COR-L47 (cell line): Measurements from ENCODE around the gene TMEM203.
A peak's percentile ranks its signal among the peaks of the same experiment; 100 is the strongest.

Experiments used
- DNase-seq: peaks from one replicate; lab custom pipeline; 2025; lab: John Stamatoyannopoulos, UW

Gene TMEM203

DNA sequence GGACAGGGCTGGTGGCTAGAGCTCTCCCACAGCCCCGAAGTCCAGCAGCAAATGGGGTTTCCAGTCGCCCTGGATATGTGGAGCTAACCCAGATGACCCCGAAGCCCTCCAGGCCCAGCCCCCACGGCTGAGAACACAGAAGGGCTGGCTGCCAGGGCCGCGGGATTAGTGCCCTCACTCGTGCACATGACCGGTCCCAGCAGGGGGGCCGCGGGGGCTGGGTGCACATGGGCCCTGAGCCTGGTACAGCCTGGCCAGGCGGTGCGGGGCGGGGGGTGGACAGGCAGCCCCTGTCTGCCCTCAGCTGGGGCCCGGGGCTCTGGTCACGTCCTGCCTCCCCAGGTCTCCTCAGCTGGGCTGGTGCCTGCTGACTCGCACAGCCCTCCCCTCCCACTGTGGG is 11.1 kb downstream of the TMEM203 start:
- DNase-seq: no peak

DNA sequence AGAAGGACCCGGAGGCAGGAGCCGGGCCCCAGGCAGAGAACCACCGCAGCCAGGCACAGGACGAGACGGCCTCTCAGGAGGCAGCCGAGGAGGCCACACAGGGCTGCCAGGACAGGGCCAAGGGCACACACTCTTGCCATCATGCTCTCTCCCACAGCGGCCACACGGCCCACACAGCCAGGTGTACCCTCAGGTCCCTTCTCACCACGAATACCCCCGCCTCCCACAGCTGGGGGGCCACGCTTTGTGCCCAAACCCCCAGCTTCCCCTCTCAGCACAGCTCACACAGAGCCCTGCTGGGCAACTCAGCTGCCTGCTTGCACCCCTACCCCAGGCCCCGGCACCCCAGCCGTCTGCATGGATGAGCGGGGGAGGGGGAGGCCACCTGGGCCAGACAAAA is 11.7 kb downstream of the TMEM203 start:
- no peak for DNase-seq

DNA sequence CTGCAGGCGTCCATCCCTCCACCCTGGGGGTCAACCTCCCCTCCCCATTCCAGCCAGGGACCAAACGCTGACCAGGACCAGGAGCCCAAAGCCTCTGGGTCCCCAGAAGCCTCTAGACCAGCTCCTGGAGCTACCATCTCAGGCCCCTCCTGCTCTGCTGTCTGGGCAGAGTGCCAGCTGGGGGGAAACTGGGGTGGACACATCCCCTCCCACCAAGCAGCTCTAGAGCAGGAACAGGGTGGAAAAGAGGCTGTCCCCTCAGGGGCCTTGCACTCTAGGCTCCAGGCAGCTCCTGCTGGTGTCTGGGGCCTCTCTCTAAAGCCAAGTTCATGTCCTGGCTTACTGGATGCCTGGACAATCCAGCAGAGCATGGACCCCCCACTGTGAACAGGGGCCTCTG is 12.6 kb downstream of the TMEM203 start:
- DNase-seq: no peak

GRCh38 chr9:137192448-137192780 is 13.0 kb downstream of the TMEM203 start:
- DNase-seq: no peak

- DNase-seq: no peak
Observed at GRCh38 chr9:137191691-137192447, 13.6 kb downstream of the TMEM203 start.

DNA sequence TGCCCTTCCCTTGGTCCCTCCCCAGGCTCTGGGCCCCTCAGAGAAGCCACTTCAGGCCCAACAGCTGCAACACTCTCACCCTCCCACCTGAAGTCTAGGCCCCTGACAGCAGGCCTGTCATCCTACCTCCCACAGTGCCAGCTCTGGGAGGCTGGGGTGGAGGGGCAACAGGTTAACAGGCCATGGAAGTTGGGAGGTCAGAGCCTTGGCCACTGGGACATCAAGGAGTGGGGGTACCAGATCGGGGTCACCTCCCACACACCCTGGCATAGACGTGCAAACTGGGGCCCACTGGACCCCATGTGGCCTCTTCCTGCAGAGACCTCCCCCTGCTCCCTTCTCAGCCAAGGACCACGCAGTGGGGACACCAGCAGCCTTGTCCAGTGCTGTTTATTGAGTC is 14.2 kb downstream of the TMEM203 start:
- DNase-seq: no peak

DNA sequence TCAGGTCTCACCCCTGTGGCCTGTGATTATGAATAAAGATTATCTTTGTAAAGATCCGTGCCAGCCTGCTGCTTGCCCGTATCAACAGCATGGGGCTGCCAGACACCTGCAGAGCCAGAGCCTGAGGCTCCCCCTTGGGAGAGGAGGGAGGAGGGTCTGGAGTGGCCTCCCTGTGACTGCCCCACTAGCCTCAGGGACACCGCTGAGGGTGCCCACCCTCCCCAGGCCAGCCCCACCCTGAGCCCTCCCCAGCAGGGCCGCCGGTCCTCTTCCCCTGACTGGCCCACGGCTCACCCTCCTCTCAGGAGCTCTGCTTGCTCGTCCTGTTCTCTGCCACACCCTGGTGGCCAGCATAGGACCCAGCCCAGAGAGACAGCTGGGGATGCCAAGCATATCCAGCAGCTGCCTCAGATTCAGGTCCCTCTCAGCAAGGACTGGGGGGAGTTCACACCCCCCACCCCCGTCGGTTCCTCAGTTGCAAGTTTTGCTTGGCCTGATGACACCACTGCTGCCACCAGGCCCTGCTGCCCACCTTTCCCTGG is 15.1 kb downstream of the TMEM203 start:
- DNase-seq: no peak

- DNase-seq: no peak
Observed at GRCh38 chr9:137189297-137190295, 15.9 kb downstream of the TMEM203 start.

- peak; percentile 91 for DNase-seq
Observed at GRCh38 chr9:137188490-137189296, 16.8 kb downstream of the TMEM203 start, which contains the start of the genes ANAPC2 and SSNA1. ANAPC2 (minus strand) TSS chr9:137188560; CDS start chr9:137188532, 28 bp downstream. SSNA1 (plus strand) TSS chr9:137188676; CDS start chr9:137188727, 51 bp downstream.

DNA sequence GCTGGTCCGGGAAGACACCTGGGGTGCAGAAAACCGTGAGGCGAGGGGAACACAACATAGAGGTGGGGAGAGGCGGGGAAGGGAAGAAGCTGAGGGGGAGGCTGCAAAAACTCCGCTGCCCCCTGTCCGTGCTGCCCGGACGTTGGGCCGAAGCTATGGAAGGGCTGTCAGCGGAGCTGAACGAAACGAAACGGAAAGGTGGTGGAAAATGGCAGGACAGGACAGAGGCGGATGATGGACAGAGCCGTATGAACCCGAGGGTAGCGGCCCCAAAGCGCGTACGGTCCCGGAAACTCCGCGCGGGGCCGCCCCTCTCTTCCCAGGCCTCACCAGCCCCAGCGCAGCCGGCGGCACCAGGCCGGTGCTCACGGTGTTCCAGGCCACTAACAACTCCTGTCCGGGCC is 17.4 kb downstream of the TMEM203 start:
- no peak for DNase-seq

GRCh38 chr9:137187386-137187785 is 18.1 kb downstream of the TMEM203 start:
- no peak for DNase-seq

DNA sequence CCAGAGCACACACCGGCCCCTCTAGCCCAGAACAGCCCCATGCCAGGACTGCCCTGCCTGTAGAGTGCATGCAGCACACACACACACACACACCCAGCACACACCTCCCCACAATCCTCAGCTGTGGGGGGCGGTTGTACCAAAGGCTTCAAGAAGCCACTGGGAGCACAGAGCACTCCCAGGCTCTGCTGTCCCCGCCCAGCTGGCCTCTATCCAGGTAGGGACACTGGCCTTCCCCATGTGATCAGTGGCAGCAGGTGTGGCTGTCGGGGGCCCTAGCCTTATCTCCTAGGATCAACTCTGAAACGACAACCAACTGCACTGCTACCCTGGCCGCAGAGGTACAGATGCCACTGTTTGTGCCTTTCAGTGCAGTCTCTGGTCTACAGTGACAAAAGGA is 19.1 kb downstream of the TMEM203 start:
- no peak for DNase-seq

DNA sequence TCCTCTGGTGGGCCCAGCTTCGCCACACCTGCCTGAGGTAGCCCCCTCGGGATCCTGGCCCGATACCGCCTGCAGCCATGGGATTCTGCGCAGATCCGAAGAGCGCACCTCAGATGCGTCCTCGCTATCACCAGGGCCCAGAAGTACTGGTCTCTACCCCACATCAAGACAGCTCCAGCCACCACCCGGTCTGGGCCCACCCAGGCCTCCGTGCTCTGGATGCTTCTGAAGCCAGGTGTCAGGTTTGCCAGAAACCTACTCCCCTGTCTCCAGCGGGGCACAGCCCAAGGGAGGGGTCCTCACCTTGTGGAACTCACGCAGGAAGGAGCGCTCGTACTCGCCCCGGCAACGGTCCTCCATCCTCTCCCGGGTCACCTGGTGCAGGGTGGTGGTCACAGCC is 19.5 kb downstream of the TMEM203 start:
- no peak for DNase-seq

- DNase-seq: no peak
Observed at GRCh38 chr9:137184881-137185660, 20.4 kb downstream of the TMEM203 start.

GRCh38 chr9:137183980-137184595 is 21.4 kb downstream of the TMEM203 start:
- DNase-seq: no peak

GRCh38 chr9:137182836-137183235 is 22.6 kb downstream of the TMEM203 start:
- DNase-seq: no peak

DNA sequence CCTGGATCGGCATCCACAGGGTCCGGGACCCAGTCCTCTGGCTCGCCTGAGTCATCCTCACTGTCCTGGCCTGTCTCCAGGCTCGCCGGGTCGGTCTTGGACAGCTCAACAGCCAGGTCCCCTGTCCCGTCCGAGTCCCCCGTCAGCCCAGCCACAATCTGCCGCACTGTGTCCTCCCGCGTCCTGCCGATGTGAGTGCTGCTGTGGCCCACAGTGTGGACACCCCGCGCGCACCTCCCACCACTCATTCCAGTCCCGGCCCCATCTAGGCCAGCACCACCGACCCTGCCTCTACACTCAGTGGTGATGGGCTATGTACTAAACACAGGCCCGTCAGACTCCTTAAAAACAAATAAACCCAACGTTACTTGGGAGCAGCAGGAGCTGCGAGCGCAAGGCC is 23.8 kb downstream of the TMEM203 start:
- no peak for DNase-seq

DNA sequence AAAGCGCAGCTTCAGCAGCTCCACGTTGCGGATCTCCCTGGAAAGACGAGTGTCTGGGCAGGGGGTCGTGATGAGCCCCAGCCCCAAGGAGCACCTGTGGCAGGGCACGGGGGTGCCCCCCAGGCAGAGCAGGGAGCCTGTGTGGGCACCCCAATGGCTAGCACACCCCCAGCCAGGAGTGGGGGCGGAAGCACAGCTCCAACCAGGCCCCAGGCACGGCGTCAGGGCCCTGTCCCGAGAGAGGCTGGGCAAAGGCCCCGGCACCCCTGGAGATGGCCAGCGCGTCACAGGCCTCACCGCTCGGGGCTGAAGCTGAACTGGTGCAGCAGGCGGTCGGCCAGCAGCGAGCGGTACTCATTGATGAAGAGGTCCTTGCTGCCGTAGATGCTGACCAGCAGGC is 25.0 kb downstream of the TMEM203 start:
- no peak for DNase-seq

DNA sequence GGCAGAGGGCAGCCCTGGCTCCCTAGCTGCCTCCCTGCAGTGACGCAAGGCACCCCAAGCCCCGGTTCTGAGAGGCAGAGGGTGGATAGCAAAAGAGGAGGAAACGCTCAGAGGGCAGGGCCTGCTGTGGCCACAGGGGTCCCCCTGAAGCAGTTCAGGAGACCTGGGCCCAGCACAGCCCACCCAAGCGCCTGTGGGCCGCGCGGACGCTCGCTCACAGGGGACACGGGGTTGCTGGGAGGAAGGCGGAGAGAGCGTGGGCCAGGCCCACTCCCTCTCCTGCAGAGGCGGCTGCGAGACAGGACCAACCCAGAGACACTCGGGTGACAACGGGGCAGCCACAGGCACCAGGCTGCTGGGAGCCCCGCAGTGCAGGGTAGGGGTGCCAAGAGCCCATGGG is 25.7 kb downstream of the TMEM203 start:
- no peak for DNase-seq

DNA sequence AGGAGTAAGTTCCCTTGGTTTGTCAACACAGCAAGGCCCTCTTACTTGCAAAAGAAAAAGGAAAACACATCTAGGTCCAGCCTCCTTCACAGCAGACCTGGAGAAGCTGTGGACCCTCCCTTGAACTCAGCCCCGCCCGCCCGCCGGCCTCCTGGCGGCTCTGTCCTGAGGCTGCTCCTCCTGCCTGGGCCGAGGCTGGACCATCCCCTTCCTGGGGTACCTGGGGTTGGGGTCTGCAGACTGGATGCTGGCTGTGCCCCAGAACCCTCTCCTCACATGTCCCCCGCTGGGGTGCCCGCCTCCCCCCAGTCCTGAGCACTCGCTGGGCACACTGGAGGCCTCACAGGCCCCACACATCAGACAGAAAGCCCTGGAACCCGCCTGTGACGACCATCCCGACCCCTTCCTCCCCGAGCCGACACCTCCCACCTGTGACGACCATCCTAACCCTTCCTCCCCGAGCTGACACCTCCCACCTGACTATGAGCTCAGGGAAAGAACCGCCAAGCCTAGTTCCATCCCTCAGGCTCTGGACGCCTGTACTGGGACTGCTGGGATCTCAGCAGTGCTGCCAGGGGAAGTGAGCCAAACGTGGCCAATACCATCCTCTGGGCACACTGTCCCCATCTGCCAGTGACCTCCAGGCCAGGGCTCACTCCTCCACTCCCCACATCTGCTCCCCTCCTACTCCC is 26.4 kb downstream of the TMEM203 start:
- no peak for DNase-seq
